OCI-LY3 (cell line): ENCODE measurements around the gene MZB1.

ENCODE experiments used
- CTCF ChIP-seq: fragments of 200-600, 300-600 bp; sonication (generic); IDR thresholded peaks from 2 replicates; pipeline ENCODE4 v1.5.1; 2014; ENCODE audit warnings: antibody characterized with exemption, low read length, low read depth
- EZH2phosphoT487 ChIP-seq: fragments of 200-600 bp; shearing (Covaris generic); IDR thresholded peaks from 2 replicates; pipeline ENCODE4 v1.6.1; 2018; ENCODE audit warnings: antibody characterized with exemption, mixed run types, low read depth

GRCh38 chr5:139383993-139384590 is 5.6 kb downstream of the MZB1 start:
- TF ChIP-seq CTCF (no peak), EZH2phosphoT487 (no peak)
